HCT116 (cell line): ENCODE measurements around the gene KCMF1. TPM values are rescaled to one million over a fixed set of nuclear protein-coding genes. Genes with fewer than 3 reads are reported as not detected.

Source experiments
- ATAC-seq: fragments of 200-7000 bp; cut with Tn5 transposase; 2 replicates; pipeline ENCODE4 v1.9.1; 2020; ENCODE audit warnings: mild to moderate bottlenecking, moderate library complexity
- BruUV-seq: library from RNA; stranded (reverse); fragments of 400-500 nt; replicated peaks from 2 replicates; lab custom pipeline; 2021; lab: Mats Ljungman, UMichigan
- CTCF ChIA-PET: fragments of 300-600 bp; sonication (Branson Sonifier 250); formaldehyde crosslinking; loops from one replicate; lab custom pipeline; 2021; ENCODE audit warnings: antibody characterized with exemption; lab: Charles Lee
- POLR2A ChIA-PET: fragments of 300-600, 350-600 bp; sonication (Branson Sonifier 250); formaldehyde crosslinking; loops from one replicate; lab custom pipeline; 2021; ENCODE audit warnings: antibody characterized with exemption; lab: Charles Lee
- RAD21 ChIA-PET, 2 experiments: fragments of 300-600 bp; sonication (Branson Sonifier 250); formaldehyde crosslinking; loops; one replicate each; lab custom pipeline; 2023; ENCODE audit warnings: low total read pairs in 2 of 2; ENCODE audit not compliant: uncharacterized antibody in 2 of 2, unreplicated experiment in 2 of 2, low non-redundant PET in 1 of 2; lab: Charles Lee
- DNase-seq: peaks from one replicate; pipeline ENCODE4 v3.0.0-alpha.2; 2010; ENCODE audit warnings: low read depth, low spot score
- H2AFZ ChIP-seq: fragments of 200-600 bp; shearing (Covaris generic), sonication (generic); 2 replicates; pipeline ENCODE4 v1.6.1; 2017; ENCODE audit warnings: low read depth, mixed run types, mixed read lengths, antibody characterized with exemption, low read length; ENCODE audit not compliant: poor library complexity, severe bottlenecking
- H3K27ac ChIP-seq: 2 replicates; pipeline ENCODE4 v1.5.1; 2012; ENCODE audit warnings: low read depth, low read length
- H3K27me3 ChIP-seq: fragments of 200-600 bp; sonication (generic); 2 replicates; pipeline ENCODE4 v1.6.1; 2016; ENCODE audit warnings: mixed run types, low read length, mixed read lengths; ENCODE audit not compliant: insufficient read depth
- H3K36me3 ChIP-seq, 2 experiments: fragments of 200-500 bp in 1 of 2; fragments of 200-600 bp in 1 of 2; sonication (Bioruptor generic) in 1 of 2; sonication (generic) in 1 of 2; 2 replicates each; pipeline versions ENCODE4 v1.5.1 to v1.6.1; 2014 to 2016; ENCODE audit warnings: low read length in 2 of 2, inconsistent platforms in 1 of 2, mixed read lengths in 1 of 2, mixed run types in 1 of 2; ENCODE audit not compliant: insufficient read depth in 2 of 2, control insufficient read depth in 1 of 2
- H3K4me1 ChIP-seq, 2 experiments: fragments of 200-600 bp in 1 of 2; sonication (generic) in 1 of 2; 2 replicates each; pipeline versions ENCODE4 v1.5.1 to v1.6.1; 2012 to 2017; ENCODE audit warnings: low read length in 2 of 2, inconsistent platforms in 1 of 2, mild to moderate bottlenecking in 1 of 2, mixed read lengths in 1 of 2, mixed run types in 1 of 2, moderate library complexity in 1 of 2; ENCODE audit not compliant: insufficient read depth in 2 of 2, control insufficient read depth in 1 of 2
- H3K4me2 ChIP-seq: fragments of 200-600 bp; sonication (generic); 2 replicates; pipeline ENCODE4 v1.6.1; 2017; ENCODE audit warnings: mixed run types, low read length, mixed read lengths
- H3K4me3 ChIP-seq, 2 experiments: fragments of 200-600 bp in 1 of 2; sonication (generic) in 1 of 2; replicated peaks in 1 of 2; 2 replicates each; pipeline ENCODE4 v1.5.1; 2011 to 2016; ENCODE audit warnings: low read length in 2 of 2, control low read depth in 1 of 2, low read depth in 1 of 2, mild to moderate bottlenecking in 1 of 2, mixed read lengths in 1 of 2, mixed run types in 1 of 2
- H3K79me2 ChIP-seq: fragments of 200-600 bp; sonication (generic); 2 replicates; pipeline ENCODE4 v1.6.1; 2017; ENCODE audit warnings: mild to moderate bottlenecking, mixed run types, low read length, moderate library complexity, mixed read lengths; ENCODE audit not compliant: insufficient read depth
- H3K9ac ChIP-seq: fragments of 200-600 bp; sonication (generic); 2 replicates; pipeline ENCODE4 v1.6.1; 2016; ENCODE audit warnings: low read length, mixed read lengths
- H3K9me2 ChIP-seq: fragments of 200-600 bp; sonication (generic), shearing (Covaris generic); 2 replicates; pipeline ENCODE4 v1.6.1; 2017; ENCODE audit warnings: mixed run types, mild to moderate bottlenecking, moderate library complexity; ENCODE audit not compliant: insufficient read depth
- H3K9me3 ChIP-seq, 2 experiments: fragments of 200-500 bp in 1 of 2; fragments of 200-600 bp in 1 of 2; sonication (Bioruptor generic) in 1 of 2; sonication (generic) in 1 of 2; 2 replicates each; pipeline ENCODE4 v1.6.1; 2014 to 2017; ENCODE audit warnings: low read length in 2 of 2, mixed read lengths in 2 of 2, inconsistent platforms in 1 of 2, low read depth in 1 of 2, mild to moderate bottlenecking in 1 of 2, mixed run types in 1 of 2, moderate library complexity in 1 of 2; ENCODE audit not compliant: control insufficient read depth in 1 of 2, insufficient read depth in 1 of 2
- H4K20me1 ChIP-seq: fragments of 200-600 bp; sonication (generic), shearing (Covaris generic); 2 replicates; pipeline ENCODE4 v1.6.1; 2017; ENCODE audit warnings: mixed run types, mild to moderate bottlenecking, moderate library complexity; ENCODE audit not compliant: insufficient read depth
- CBX3 ChIP-seq: IDR thresholded peaks from 2 replicates; pipeline ENCODE4 v1.6.1; 2012; ENCODE audit warnings: low read depth
- CEBPB ChIP-seq: IDR thresholded peaks from 2 replicates; pipeline ENCODE4 v1.6.1; 2012; ENCODE audit warnings: low read depth
- EGR1 ChIP-seq: IDR thresholded peaks from 2 replicates; pipeline ENCODE4 v1.6.1; 2012; ENCODE audit warnings: low read depth
- EZH2 ChIP-seq: fragments of 200-600 bp; sonication (generic); IDR thresholded peaks from 2 replicates; pipeline ENCODE4 v1.6.1; 2017; ENCODE audit warnings: antibody characterized with exemption, mixed run types
- FOSL1 ChIP-seq: IDR thresholded peaks from 2 replicates; pipeline ENCODE4 v1.6.1; 2012; ENCODE audit warnings: low read depth
- JUND ChIP-seq: IDR thresholded peaks from 2 replicates; pipeline ENCODE4 v1.6.1; 2012
- POLR2A ChIP-seq: IDR thresholded peaks from 2 replicates; pipeline ENCODE4 v1.7.0; 2011; ENCODE audit warnings: borderline replicate concordance; ENCODE audit not compliant: insufficient read depth, insufficient read length; ENCODE audit errors: extremely low read depth
- RAD21 ChIP-seq: IDR thresholded peaks from 2 replicates; pipeline ENCODE4 v1.6.1; 2012; ENCODE audit warnings: low read depth, mild to moderate bottlenecking
- SIN3A ChIP-seq: IDR thresholded peaks from 2 replicates; pipeline ENCODE4 v1.6.1; 2012; ENCODE audit warnings: low read depth
- SP1 ChIP-seq: IDR thresholded peaks from 2 replicates; pipeline ENCODE4 v1.6.1; 2012; ENCODE audit warnings: low read depth
- SRF ChIP-seq: IDR thresholded peaks from 2 replicates; pipeline ENCODE4 v1.6.1; 2012; ENCODE audit warnings: low read depth
- TCF7L2 ChIP-seq: IDR thresholded peaks from 2 replicates; pipeline ENCODE4 v1.7.0; 2011; ENCODE audit warnings: borderline replicate concordance, inconsistent platforms; ENCODE audit not compliant: insufficient read depth, insufficient read length; ENCODE audit errors: extremely low read depth
- YY1 ChIP-seq: IDR thresholded peaks from 2 replicates; pipeline ENCODE4 v1.6.1; 2011; ENCODE audit warnings: low read length, low read depth, moderate library complexity, mild to moderate bottlenecking; ENCODE audit not compliant: insufficient replicate concordance; ENCODE audit errors: extremely low read depth
- ZFX ChIP-seq: fragments of 450-650 bp; IDR thresholded peaks from 2 replicates; pipeline ENCODE4 v1.6.1; 2017
- ZNF274 ChIP-seq: fragments of 200-500 bp; sonication (Bioruptor generic); IDR thresholded peaks from 2 replicates; pipeline ENCODE4 v1.6.1; 2014; ENCODE audit warnings: mild to moderate bottlenecking, low read depth, low read length, inconsistent platforms
- intact Hi-C: fragments of 100-400 bp; cut with micrococcal nuclease; formaldehyde crosslinking; loops from 2 replicates; pipeline ENCODE4 v1.10.0; 2022
- total RNA-seq: library from RNA; stranded (reverse); gene quantifications from one replicate; pipeline ENCODE4 v1.2.1, GENCODE V29; 2021; ENCODE audit not compliant: unreplicated experiment
- TF ChIP-seq, protein P1 (sequence below): IDR thresholded peaks from 2 replicates; pipeline ENCODE4 v1.6.1; 2011; ENCODE audit warnings: mild to moderate bottlenecking, low read length, moderate library complexity; ENCODE audit not compliant: insufficient replicate concordance; ENCODE audit errors: extremely low read depth
- TF ChIP-seq, protein P2 (sequence below): IDR thresholded peaks from 2 replicates; pipeline ENCODE4 v1.6.1; 2012; ENCODE audit warnings: low read depth

The KCMF1 gene
- total RNA-seq, 1 experiment from 2014 or later: 119 TPM

DNA sequence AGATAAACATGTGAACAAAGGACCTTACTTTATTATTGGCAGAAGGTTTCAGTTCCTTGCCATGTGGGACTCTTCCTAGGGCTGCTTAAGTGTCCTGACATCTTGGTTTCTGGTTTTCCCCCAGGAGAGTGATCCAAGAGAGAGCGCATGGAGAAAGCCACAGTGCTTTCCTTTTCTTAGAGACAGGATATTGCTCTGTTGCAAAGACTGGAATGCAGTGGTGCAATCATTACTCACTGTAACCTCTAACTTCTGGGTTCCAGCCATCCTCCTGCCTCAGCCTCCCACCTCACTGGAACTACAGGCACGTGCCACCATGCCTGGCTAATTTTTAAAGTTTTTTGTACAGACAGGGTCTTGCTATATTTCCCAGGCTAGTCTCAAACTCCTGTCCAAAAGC, 124.1 kb downstream of the KCMF1 start:
- H4K20me1 ChIP-seq: no peaks in the 10 kb centered on the region
- RAD21 ChIA-PET: no interaction called here
- no peak overlapping the region for H3K4me3 ChIP-seq
- no peak overlapping the region for H3K4me2 ChIP-seq
- no peak for DNase-seq
- no peaks in the 10 kb centered on the region for H3K9me2 ChIP-seq
- intact Hi-C loops: no loop called here
- no peak overlapping the region for H3K9ac ChIP-seq
- no peaks in the 10 kb centered on the region for H3K36me3 ChIP-seq
- no peak overlapping the region for H2AFZ ChIP-seq
- CTCF ChIA-PET: no interaction called here
- no peaks in the 10 kb centered on the region for H3K9me3 ChIP-seq
- no peak overlapping the region for H3K27ac ChIP-seq
- H3K79me2 ChIP-seq: no peaks in the 10 kb centered on the region
- no TSS peak for BruUV-seq
- TF ChIP-seq YY1 (no peak), EZH2 (no peak), FOSL1 (no peak), JUND (no peak), CEBPB (no peak), EGR1 (no peak), POLR2A (no peak), ZNF274 (no peak), TCF7L2 (no peak), CBX3 (no peak), SIN3A (no peak), RAD21 (no peak), ZFX (no peak), SP1 (no peak)
- no peak for ATAC-seq
- POLR2A ChIA-PET: no interaction called here
- H3K27me3 ChIP-seq: no peaks in the 10 kb centered on the region
- no peaks in the 10 kb centered on the region for H3K4me1 ChIP-seq

DNA sequence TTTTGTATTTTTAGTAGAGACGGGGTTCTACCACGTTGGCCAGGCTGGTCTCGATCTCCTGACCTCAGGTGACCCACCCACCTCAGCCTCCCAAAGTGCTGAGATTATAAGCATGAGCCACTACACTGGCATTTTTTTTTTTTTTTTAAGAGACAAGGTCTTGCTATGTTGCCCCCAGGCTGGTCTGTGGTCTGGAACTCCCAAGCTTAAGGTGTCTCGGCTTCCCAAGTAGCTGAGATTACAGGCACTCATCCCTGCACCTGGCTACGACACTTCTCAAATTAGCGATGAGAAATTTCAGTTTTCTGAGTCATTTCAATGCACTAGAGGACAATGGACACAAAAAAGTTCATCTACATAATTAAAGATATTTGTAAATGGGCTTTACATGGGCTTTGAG, 125.7 kb downstream of the KCMF1 start:
- POLR2A ChIA-PET: no interaction called here
- DNase-seq (no peak), ATAC-seq (no peak)
- H3K9me2 ChIP-seq: no peaks in the 10 kb centered on the region
- H3K9me3 ChIP-seq: no peaks in the 10 kb centered on the region
- CTCF ChIA-PET: no interaction called here
- BruUV-seq: no TSS peak
- H2AFZ ChIP-seq: no peak overlapping the region
- no peak overlapping the region for H3K4me3 ChIP-seq
- H3K27ac ChIP-seq: no peak overlapping the region
- H3K79me2 ChIP-seq: no peaks in the 10 kb centered on the region
- no peaks in the 10 kb centered on the region for H3K27me3 ChIP-seq
- RAD21 ChIA-PET: no interaction called here
- no peak overlapping the region for H3K9ac ChIP-seq
- no peaks in the 10 kb centered on the region for H4K20me1 ChIP-seq
- no peak overlapping the region for H3K4me2 ChIP-seq
- H3K4me1 ChIP-seq: no peaks in the 10 kb centered on the region
- no peaks in the 10 kb centered on the region for H3K36me3 ChIP-seq
- intact Hi-C loops: no loop called here
- TF ChIP-seq ZNF274 (no peak), EZH2 (no peak), RAD21 (no peak), SRF (no peak)
- TF ChIP-seq, protein P1, sequence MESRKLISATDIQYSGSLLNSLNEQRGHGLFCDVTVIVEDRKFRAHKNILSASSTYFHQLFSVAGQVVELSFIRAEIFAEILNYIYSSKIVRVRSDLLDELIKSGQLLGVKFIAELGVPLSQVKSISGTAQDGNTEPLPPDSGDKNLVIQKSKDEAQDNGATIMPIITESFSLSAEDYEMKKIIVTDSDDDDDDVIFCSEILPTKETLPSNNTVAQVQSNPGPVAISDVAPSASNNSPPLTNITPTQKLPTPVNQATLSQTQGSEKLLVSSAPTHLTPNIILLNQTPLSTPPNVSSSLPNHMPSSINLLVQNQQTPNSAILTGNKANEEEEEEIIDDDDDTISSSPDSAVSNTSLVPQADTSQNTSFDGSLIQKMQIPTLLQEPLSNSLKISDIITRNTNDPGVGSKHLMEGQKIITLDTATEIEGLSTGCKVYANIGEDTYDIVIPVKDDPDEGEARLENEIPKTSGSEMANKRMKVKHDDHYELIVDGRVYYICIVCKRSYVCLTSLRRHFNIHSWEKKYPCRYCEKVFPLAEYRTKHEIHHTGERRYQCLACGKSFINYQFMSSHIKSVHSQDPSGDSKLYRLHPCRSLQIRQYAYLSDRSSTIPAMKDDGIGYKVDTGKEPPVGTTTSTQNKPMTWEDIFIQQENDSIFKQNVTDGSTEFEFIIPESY: no peak
- TF ChIP-seq, protein P2, sequence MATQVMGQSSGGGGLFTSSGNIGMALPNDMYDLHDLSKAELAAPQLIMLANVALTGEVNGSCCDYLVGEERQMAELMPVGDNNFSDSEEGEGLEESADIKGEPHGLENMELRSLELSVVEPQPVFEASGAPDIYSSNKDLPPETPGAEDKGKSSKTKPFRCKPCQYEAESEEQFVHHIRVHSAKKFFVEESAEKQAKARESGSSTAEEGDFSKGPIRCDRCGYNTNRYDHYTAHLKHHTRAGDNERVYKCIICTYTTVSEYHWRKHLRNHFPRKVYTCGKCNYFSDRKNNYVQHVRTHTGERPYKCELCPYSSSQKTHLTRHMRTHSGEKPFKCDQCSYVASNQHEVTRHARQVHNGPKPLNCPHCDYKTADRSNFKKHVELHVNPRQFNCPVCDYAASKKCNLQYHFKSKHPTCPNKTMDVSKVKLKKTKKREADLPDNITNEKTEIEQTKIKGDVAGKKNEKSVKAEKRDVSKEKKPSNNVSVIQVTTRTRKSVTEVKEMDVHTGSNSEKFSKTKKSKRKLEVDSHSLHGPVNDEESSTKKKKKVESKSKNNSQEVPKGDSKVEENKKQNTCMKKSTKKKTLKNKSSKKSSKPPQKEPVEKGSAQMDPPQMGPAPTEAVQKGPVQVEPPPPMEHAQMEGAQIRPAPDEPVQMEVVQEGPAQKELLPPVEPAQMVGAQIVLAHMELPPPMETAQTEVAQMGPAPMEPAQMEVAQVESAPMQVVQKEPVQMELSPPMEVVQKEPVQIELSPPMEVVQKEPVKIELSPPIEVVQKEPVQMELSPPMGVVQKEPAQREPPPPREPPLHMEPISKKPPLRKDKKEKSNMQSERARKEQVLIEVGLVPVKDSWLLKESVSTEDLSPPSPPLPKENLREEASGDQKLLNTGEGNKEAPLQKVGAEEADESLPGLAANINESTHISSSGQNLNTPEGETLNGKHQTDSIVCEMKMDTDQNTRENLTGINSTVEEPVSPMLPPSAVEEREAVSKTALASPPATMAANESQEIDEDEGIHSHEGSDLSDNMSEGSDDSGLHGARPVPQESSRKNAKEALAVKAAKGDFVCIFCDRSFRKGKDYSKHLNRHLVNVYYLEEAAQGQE: no peak
